ENCODE data around the gene DIAPH2.
"Not testable (repeated sequence)": the region's sequence is repeated elsewhere in the genome, so short reads cannot be mapped to it uniquely, and the experiment has no call there.

Gene DIAPH2

GRCh38 chrX:97401586-97402136 is 717.0 kb downstream of the DIAPH2 start:
- no peak for DNase-seq

- DNase-seq = no peak
Measured at GRCh38 chrX:97402333-97402732, 717.7 kb downstream of the DIAPH2 start.

- no peak for DNase-seq
Measured at GRCh38 chrX:97402903-97403302, 718.3 kb downstream of the DIAPH2 start.

- DNase-seq = no peak
Measured at GRCh38 chrX:97405031-97405660, 720.5 kb downstream of the DIAPH2 start.

- not testable (repeated sequence) for DNase-seq
Measured at GRCh38 chrX:97409632-97410415, 725.2 kb downstream of the DIAPH2 start.

- DNase-seq = no peak
Measured at GRCh38 chrX:97416461-97416860, 731.8 kb downstream of the DIAPH2 start.

GRCh38 chrX:97429101-97429500 is 744.5 kb downstream of the DIAPH2 start:
- DNase-seq = no peak

GRCh38 chrX:97431281-97431680 is 746.6 kb downstream of the DIAPH2 start:
- DNase-seq = no peak

GRCh38 chrX:97446298-97446882 is 761.7 kb downstream of the DIAPH2 start:
- DNase-seq = no peak

- no peak for DNase-seq
Measured at GRCh38 chrX:97447306-97447705, 762.7 kb downstream of the DIAPH2 start.

- DNase-seq = no peak
Measured at GRCh38 chrX:97452283-97452682, 767.6 kb downstream of the DIAPH2 start.

GRCh38 chrX:97461763-97462162 is 777.1 kb downstream of the DIAPH2 start:
- DNase-seq = no peak

- no peak for DNase-seq
Measured at GRCh38 chrX:97471071-97471470, 786.4 kb downstream of the DIAPH2 start.

- no peak for DNase-seq
Measured at GRCh38 chrX:97474933-97475332, 790.3 kb downstream of the DIAPH2 start.

GRCh38 chrX:97479106-97479890 is 794.7 kb downstream of the DIAPH2 start:
- DNase-seq = no peak

- no peak for DNase-seq
Measured at GRCh38 chrX:97481228-97481627, 796.6 kb downstream of the DIAPH2 start.

- no peak for DNase-seq
Measured at GRCh38 chrX:97482666-97483300, 798.1 kb downstream of the DIAPH2 start.

- DNase-seq = no peak
Measured at GRCh38 chrX:97490656-97491055, 806.0 kb downstream of the DIAPH2 start.

- no peak for DNase-seq
Measured at GRCh38 chrX:97494756-97495372, 810.2 kb downstream of the DIAPH2 start.

- no peak for DNase-seq
Measured at GRCh38 chrX:97498093-97498492, 813.5 kb downstream of the DIAPH2 start.

GRCh38 chrX:97504431-97504830 is 819.8 kb downstream of the DIAPH2 start:
- DNase-seq = no peak

GRCh38 chrX:97517763-97518162 is 833.1 kb downstream of the DIAPH2 start:
- no peak for DNase-seq
